Smooth muscle cell (in vitro differentiated cells): Measurements from ENCODE around the gene DNAH9. TPM values are rescaled to one million over a fixed set of nuclear protein-coding genes. Genes with fewer than 3 reads are reported as not detected.

Experiments used
- DNase-seq: peaks from one replicate; lab custom pipeline; 2025; ENCODE audit not compliant: unreplicated experiment; lab: John Stamatoyannopoulos, UW
- H2AFZ ChIP-seq: fragments of 200-600 bp; sonication (generic); 2 replicates; pipeline ENCODE4 v1.6.0; 2016; ENCODE audit warnings: antibody characterized with exemption, low read depth, mild to moderate bottlenecking
- H3F3A ChIP-seq: fragments of 200-600 bp; sonication (generic); 2 replicates; pipeline ENCODE4 v1.6.0; 2017; ENCODE audit warnings: antibody characterized with exemption, low read depth
- H3K27ac ChIP-seq: fragments of 200-600 bp; sonication (generic); 2 replicates; pipeline ENCODE4 v1.5.1; 2016; ENCODE audit warnings: low read depth, mild to moderate bottlenecking
- H3K27me3 ChIP-seq: fragments of 200-600 bp; sonication (generic); 2 replicates; pipeline ENCODE4 v1.6.1; 2016; ENCODE audit warnings: low read depth, mild to moderate bottlenecking
- H3K36me3 ChIP-seq: fragments of 200-600 bp; sonication (generic); 2 replicates; pipeline ENCODE4 v1.5.1; 2016; ENCODE audit warnings: low read depth
- H3K4me1 ChIP-seq: fragments of 200-600 bp; sonication (generic); 2 replicates; pipeline ENCODE4 v1.5.1; 2016; ENCODE audit warnings: low read depth
- H3K4me2 ChIP-seq: fragments of 200-600 bp; sonication (generic); 2 replicates; pipeline ENCODE4 v1.6.0; 2016; ENCODE audit warnings: mild to moderate bottlenecking
- H3K4me3 ChIP-seq: fragments of 200-600 bp; sonication (generic); 2 replicates; pipeline ENCODE4 v1.5.1; 2016; ENCODE audit warnings: mild to moderate bottlenecking
- H3K79me2 ChIP-seq: fragments of 200-600 bp; sonication (generic); 2 replicates; pipeline ENCODE4 v1.6.0; 2016; ENCODE audit warnings: low read depth, mild to moderate bottlenecking
- H3K9ac ChIP-seq: fragments of 200-600 bp; sonication (generic); 2 replicates; pipeline ENCODE4 v1.6.0; 2016; ENCODE audit warnings: low read depth
- H3K9me3 ChIP-seq: fragments of 200-600 bp; sonication (generic); replicated peaks from 2 replicates; pipeline ENCODE4 v1.5.1; 2016; ENCODE audit warnings: low read depth
- H4K20me1 ChIP-seq: fragments of 200-600 bp; sonication (generic); 2 replicates; pipeline ENCODE4 v1.6.0; 2016; ENCODE audit warnings: low read depth
- CTCF ChIP-seq: fragments of 200-600 bp; sonication (generic); IDR thresholded peaks from 2 replicates; pipeline ENCODE4 v1.5.1; 2017; ENCODE audit warnings: borderline replicate concordance, mild to moderate bottlenecking, antibody characterized with exemption; ENCODE audit not compliant: insufficient read depth, poor library complexity, severe bottlenecking
- WGBS: methylation state at CpG from one replicate; pipeline ENCODE4 v1.1.7; 2016; ENCODE audit warnings: low lambda C conversion rate; 5-methylcytosine and 5-hydroxymethylcytosine counted together
- polyA plus RNA-seq: library from polyadenylated mRNA; unstranded; fragments of >200 nt; fragmentation: Nextera tagmentation; extraction: Ambion mirVana; gene quantifications from 2 replicates; pipeline ENCODE4 v1.2.1, GENCODE V29; 2016
- total RNA-seq: library from RNA; depleted of rRNA; stranded (reverse); fragments of >200 nt; gene quantifications from 2 replicates; pipeline ENCODE4 v1.2.3, GENCODE V29; 2014

Gene DNAH9
- total and polyA plus RNA-seq, 2 experiments from 2014 or later = 0.30 to 0.49 TPM

DNA sequence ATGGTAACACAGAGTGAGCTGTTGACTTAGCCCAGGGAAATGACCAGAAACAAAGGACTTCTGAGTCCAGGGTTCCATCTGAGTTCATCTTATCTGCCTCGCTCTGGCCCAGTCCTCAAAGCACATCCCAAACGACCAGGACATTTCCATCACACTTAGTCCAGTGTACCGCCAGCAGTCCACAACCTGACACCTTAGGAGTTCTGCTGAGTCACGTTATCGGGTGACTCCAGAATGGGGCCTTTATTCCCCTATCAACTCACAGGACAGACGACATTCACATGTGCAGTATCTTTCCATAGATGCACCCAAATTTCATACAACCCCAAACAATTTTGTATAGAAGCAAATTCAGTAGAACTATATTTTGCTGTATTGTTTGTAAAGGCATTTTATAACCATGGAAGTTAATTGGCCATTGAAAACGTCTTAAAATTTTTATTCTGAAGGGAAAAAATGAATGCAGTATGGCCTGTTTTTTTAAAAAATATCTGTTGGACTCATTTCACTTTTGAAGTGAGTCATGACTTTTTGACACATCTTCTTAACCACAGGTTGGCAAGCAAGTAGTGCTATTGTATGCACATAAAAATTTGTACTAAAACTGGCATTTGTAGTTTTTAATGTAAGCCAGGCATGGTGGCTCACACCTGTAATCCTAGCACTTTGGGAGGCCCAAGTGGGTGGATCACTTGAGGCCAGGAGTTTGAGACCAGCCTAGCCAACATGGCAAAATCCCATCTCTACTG is 352.7 kb downstream of the DNAH9 start:
- no peak overlapping the region for H3K4me2 ChIP-seq
- no peak for TF ChIP-seq CTCF
- no peaks in the 10 kb centered on the region for H3K36me3 ChIP-seq
- no peaks in the 10 kb centered on the region for H3K27me3 ChIP-seq
- H3K27ac ChIP-seq = no peak overlapping the region
- no peaks in the 10 kb centered on the region for H3K4me1 ChIP-seq
- 77% methylated on average over 7 of the region's 7 CpGs for WGBS
- no peak for DNase-seq
- H3K79me2 ChIP-seq = no peaks in the 10 kb centered on the region
- no peaks in the 10 kb centered on the region for H3F3A ChIP-seq
- peaks cover 15% of the 10 kb centered on the region for H3K9me3 ChIP-seq
- H3K9ac ChIP-seq = no peak overlapping the region
- no peak overlapping the region for H2AFZ ChIP-seq
- no peaks in the 10 kb centered on the region for H4K20me1 ChIP-seq
- H3K4me3 ChIP-seq = no peak overlapping the region

DNA sequence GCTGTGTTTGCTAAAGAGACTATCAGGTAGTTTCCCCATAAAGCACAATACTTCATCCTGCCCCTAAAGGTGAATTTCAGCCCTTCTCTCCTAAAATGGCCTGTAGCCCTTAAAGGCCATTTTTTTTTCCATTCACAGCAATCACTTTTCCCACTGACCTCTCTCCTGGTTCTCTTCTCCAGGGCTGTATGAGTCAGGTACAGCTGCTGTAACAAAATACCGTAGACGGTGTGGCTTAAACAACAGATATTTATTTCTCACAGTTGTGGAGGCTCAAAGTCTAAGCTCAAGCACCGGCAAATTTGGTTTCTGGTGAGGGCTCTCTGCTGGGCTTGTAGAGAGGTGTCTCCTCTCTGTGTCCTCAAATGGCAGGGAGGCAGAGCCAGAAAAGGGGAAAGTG is 354.3 kb downstream of the DNAH9 start:
- no peak for TF ChIP-seq CTCF
- WGBS = 96% methylated on average over 3 of the region's 3 CpGs
- H3K36me3 ChIP-seq = peaks cover 3% of the 10 kb centered on the region

GRCh38 chr17:11953924-11954323 is 355.7 kb downstream of the DNAH9 start:
- H3K4me1 ChIP-seq = no peaks in the 10 kb centered on the region
- WGBS = 97% methylated on average over 1 of the region's 1 CpG
- no peaks in the 10 kb centered on the region for H3K27me3 ChIP-seq
- H3K9ac ChIP-seq = no peak overlapping the region
- TF ChIP-seq CTCF = no peak
- H2AFZ ChIP-seq = no peak overlapping the region
- no peak overlapping the region for H3K27ac ChIP-seq
- no peak for DNase-seq
- H3K4me3 ChIP-seq = no peak overlapping the region
- H3K4me2 ChIP-seq = no peak overlapping the region
- H3K36me3 ChIP-seq = peaks cover 3% of the 10 kb centered on the region
- no peaks in the 10 kb centered on the region for H4K20me1 ChIP-seq
- H3K79me2 ChIP-seq = no peaks in the 10 kb centered on the region
- H3F3A ChIP-seq = no peaks in the 10 kb centered on the region
- peaks cover 15% of the 10 kb centered on the region for H3K9me3 ChIP-seq

More for the DNA sequence above, 354.3 kb downstream of the DNAH9 start:
- Histone ChIP-seq H3K9ac (no peak overlapping the region), H3F3A (no peaks in the 10 kb centered on the region), H3K27ac (no peak overlapping the region), H3K4me1 (no peaks in the 10 kb centered on the region), H3K9me3 (peaks cover 15% of the 10 kb centered on the region), H3K79me2 (no peaks in the 10 kb centered on the region), H2AFZ (no peak overlapping the region), H3K4me2 (no peak overlapping the region), H3K27me3 (no peaks in the 10 kb centered on the region), H4K20me1 (no peaks in the 10 kb centered on the region), H3K4me3 (no peak overlapping the region)
- no peak for DNase-seq

- no peaks in the 10 kb centered on the region for H3K79me2 ChIP-seq
- no peaks in the 10 kb centered on the region for H4K20me1 ChIP-seq
- H3K9me3 ChIP-seq = peaks cover 15% of the 10 kb centered on the region
- H3K9ac ChIP-seq = no peak overlapping the region
- H3F3A ChIP-seq = no peaks in the 10 kb centered on the region
- H3K4me3 ChIP-seq = no peak overlapping the region
- peaks cover 3% of the 10 kb centered on the region for H3K36me3 ChIP-seq
- H2AFZ ChIP-seq = no peak overlapping the region
- no peak overlapping the region for H3K4me2 ChIP-seq
- DNase-seq = no peak
- H3K4me1 ChIP-seq = no peaks in the 10 kb centered on the region
- no peak for TF ChIP-seq CTCF
- H3K27ac ChIP-seq = no peak overlapping the region
- H3K27me3 ChIP-seq = no peaks in the 10 kb centered on the region
Measured at GRCh38 chr17:11954936-11955335, 356.7 kb downstream of the DNAH9 start.
